K562 (cell line): Measurements from ENCODE around the gene SVOP. TPM values are rescaled to one million over a fixed set of nuclear protein-coding genes. Genes with fewer than 3 reads are reported as not detected.
A peak's percentile ranks its signal among the peaks of the same experiment; 100 is the strongest.

ENCODE experiments used
- ATAC-seq: fragments of 200-7000 bp; cut with Tn5 transposase; 3 replicates; pipeline ENCODE4 v1.9.1; 2020; ENCODE audit warnings: moderate library complexity
- Bru-seq: library from RNA; stranded (reverse); fragments of 400-500 nt; gene quantifications from one replicate; lab custom pipeline; 2021; lab: Mats Ljungman, UMichigan
- BruChase-seq, 2 experiments: library from RNA; stranded (reverse); fragments of 400-500 nt; gene quantifications; one replicate each; lab custom pipeline; 2021; lab: Mats Ljungman, UMichigan
- BruUV-seq: library from RNA; stranded (reverse); fragments of 400-500 nt; replicated peaks from 2 replicates; lab custom pipeline; 2021; lab: Mats Ljungman, UMichigan
- CTCF ChIA-PET: fragments of 300-600 bp; formaldehyde crosslinking; extraction: SDS; loops from one replicate; lab custom pipeline; 2021; ENCODE audit warnings: low intra/inter-chr PET ratio; lab: Yijun Ruan, JAX
- POLR2A ChIA-PET: fragments of 300-600, 350-650 bp; sonication (Branson Sonifier 250); formaldehyde crosslinking; extraction: SDS; loops from one replicate; lab custom pipeline; 2021; ENCODE audit warnings: antibody characterized with exemption, inconsistent platforms; lab: Yijun Ruan, JAX
- DNase-seq, 4 experiments: peaks; one replicate each; pipeline versions ENCODE4 v3.0.0 to v3.0.0-alpha.2; 2011 to 2018; ENCODE audit warnings: low spot score in 3 of 4, mixed read lengths in 3 of 4; ENCODE audit errors: extremely low read depth in 1 of 4
- FAIRE-seq: peaks from 2 replicates; lab custom pipeline; 2011; peaks lifted over from hg19 to GRCh38; lab: Jason Lieb, UNC
- H2AFZ ChIP-seq: 2 replicates; pipeline ENCODE4 v1.6.0; 2011; ENCODE audit warnings: low read depth, low read length, control low read depth, inconsistent platforms
- H3K27ac ChIP-seq: fragments of 200-600 bp; 3 replicates; pipeline ENCODE4 v1.8.0; 2011; ENCODE audit warnings: low read depth, mild to moderate bottlenecking, control low read depth, inconsistent platforms, low read length, moderate library complexity, mixed read lengths; ENCODE audit errors: extremely low read depth
- H3K27me3 ChIP-seq, 2 experiments: fragments of 300-600 bp in 1 of 2; 2 replicates in 1 of 2; 3 replicates in 1 of 2; pipeline versions ENCODE4 v1.6.0 to v1.8.0; 2011; ENCODE audit warnings: inconsistent platforms in 2 of 2, low read length in 2 of 2, mild to moderate bottlenecking in 1 of 2, mixed read lengths in 1 of 2, moderate library complexity in 1 of 2; ENCODE audit not compliant: control insufficient read depth in 2 of 2, insufficient read depth in 2 of 2
- H3K36me3 ChIP-seq: fragments of 300-600 bp; 3 replicates; pipeline ENCODE4 v1.8.0; 2011; ENCODE audit warnings: mild to moderate bottlenecking, low read length, inconsistent platforms; ENCODE audit not compliant: control insufficient read depth, insufficient read depth
- H3K4me1 ChIP-seq, 2 experiments: fragments of 200-600 bp in 1 of 2; replicated peaks in 1 of 2; 2 replicates in 1 of 2; 3 replicates in 1 of 2; pipeline versions ENCODE4 v1.5.1 to v1.8.0; 2011; ENCODE audit warnings: inconsistent platforms in 2 of 2, low read length in 2 of 2, mild to moderate bottlenecking in 1 of 2, mixed read lengths in 1 of 2, moderate library complexity in 1 of 2; ENCODE audit not compliant: control insufficient read depth in 2 of 2, insufficient read depth in 2 of 2
- H3K4me2 ChIP-seq: 2 replicates; pipeline ENCODE4 v1.6.1; 2011; ENCODE audit warnings: low read length, control low read depth, inconsistent platforms, mixed read lengths; ENCODE audit not compliant: insufficient read depth
- H3K4me3 ChIP-seq: fragments of 200-600 bp; sonication (generic), shearing (Covaris generic); 2 replicates; pipeline ENCODE4 v1.5.1; 2016; ENCODE audit warnings: control low read depth, inconsistent platforms
- H3K79me2 ChIP-seq: fragments of 200-600 bp; 3 replicates; pipeline ENCODE4 v1.8.0; 2011; ENCODE audit warnings: low read length, inconsistent platforms; ENCODE audit not compliant: control insufficient read depth, insufficient read depth
- H3K9ac ChIP-seq, 2 experiments: 2 replicates each; pipeline versions ENCODE4 v1.6.0 to v1.6.1; 2011; ENCODE audit warnings: low read depth in 2 of 2, low read length in 2 of 2, control low read depth in 1 of 2, inconsistent platforms in 1 of 2, mild to moderate bottlenecking in 1 of 2, mixed read lengths in 1 of 2; ENCODE audit not compliant: insufficient read depth in 1 of 2
- H3K9me1 ChIP-seq: one replicate; pipeline ENCODE4 v1.6.0; 2011; ENCODE audit warnings: inconsistent platforms, mild to moderate bottlenecking, low read length, moderate library complexity; ENCODE audit not compliant: control insufficient read depth, insufficient read depth
- H3K9me3 ChIP-seq: replicated peaks from 2 replicates; pipeline ENCODE4 v1.5.1; 2011; ENCODE audit warnings: low read depth, low read length, inconsistent platforms; ENCODE audit not compliant: control insufficient read depth, insufficient read depth
- H4K20me1 ChIP-seq: replicated peaks from 2 replicates; pipeline ENCODE4 v1.6.1; 2011; ENCODE audit warnings: low read length, inconsistent platforms, mixed read lengths; ENCODE audit not compliant: control insufficient read depth, insufficient read depth
- CBFA2T3 ChIP-seq: fragments of 450-650 bp; IDR thresholded peaks from 2 replicates; pipeline ENCODE4 v1.6.1; 2017
- ELF4 ChIP-seq: fragments of 450-650 bp; formaldehyde crosslinking; IDR thresholded peaks from 2 replicates; pipeline ENCODE4 v1.4.0; 2022; ENCODE audit warnings: missing genetic modification characterization
- GABPB1 ChIP-seq: sonication (generic); formaldehyde crosslinking; IDR thresholded peaks from 2 replicates; pipeline ENCODE4 v1.8.0; 2022; ENCODE audit warnings: mild to moderate bottlenecking, missing genetic modification reagents
- LCOR ChIP-seq: sonication (generic); formaldehyde crosslinking; IDR thresholded peaks from 2 replicates; pipeline ENCODE4 v1.8.0; 2022; ENCODE audit warnings: mild to moderate bottlenecking, missing genetic modification reagents
- MAX ChIP-seq: sonication (generic); formaldehyde crosslinking; IDR thresholded peaks from 2 replicates; pipeline ENCODE4 v1.9.0; 2022; ENCODE audit warnings: mild to moderate bottlenecking, missing genetic modification reagents
- MIER1 ChIP-seq: fragments of 450-650 bp; IDR thresholded peaks from 2 replicates; pipeline ENCODE4 v1.6.1; 2016; ENCODE audit warnings: antibody characterized with exemption, mild to moderate bottlenecking, low read depth
- PRDM10 ChIP-seq: fragments of 450-650 bp; IDR thresholded peaks from 2 replicates; pipeline ENCODE4 v1.6.1; 2018; ENCODE audit not compliant: partially characterized antibody
- SMAD4 ChIP-seq: fragments of 250-450 bp; sonication (Bioruptor Pico); conservative IDR thresholded peaks from 2 replicates; pipeline ENCODE4 v1.8.0; 2021; ENCODE audit warnings: inconsistent platforms, mild to moderate bottlenecking, moderate library complexity
- SMC3 ChIP-seq: conservative IDR thresholded peaks from 2 replicates; pipeline ENCODE4 v1.6.1; 2011; ENCODE audit warnings: low read depth, low read length, improper control_type of control experiment; ENCODE audit not compliant: insufficient read depth
- SRSF1 ChIP-seq: fragments of 200-400 bp; formaldehyde crosslinking; IDR thresholded peaks from 2 replicates; pipeline ENCODE4 v1.6.1; 2017; ENCODE audit warnings: mild to moderate bottlenecking, low read depth, low read length, moderate library complexity
- XRCC3 ChIP-seq: fragments of 450-650 bp; IDR thresholded peaks from 2 replicates; pipeline ENCODE4 v1.6.1; 2017; ENCODE audit warnings: mild to moderate bottlenecking, moderate library complexity
- ZBTB1 ChIP-seq: sonication (generic); formaldehyde crosslinking; IDR thresholded peaks from 2 replicates; pipeline ENCODE4 v1.8.1; 2023; ENCODE audit warnings: missing genetic modification reagents, low read depth, mild to moderate bottlenecking, borderline replicate concordance
- ZNF655 ChIP-seq: fragments of 250-450 bp; sonication (Bioruptor Pico); IDR thresholded peaks from 2 replicates; pipeline ENCODE4 v1.5.0; 2021
- WGBS: fragments of 100-300 bp; shearing (Covaris generic); methylation state at CpG from one replicate; pipeline ENCODE4 v1.1.6; 2016; ENCODE audit warnings: low coverage, mixed read lengths; ENCODE audit not compliant: insufficient coverage; ENCODE audit errors: missing lambda C conversion rate; 5-methylcytosine and 5-hydroxymethylcytosine counted together
- in situ Hi-C: fragments of 300-500 bp; cut with MboI; formaldehyde crosslinking; loops from 4 replicates; pipeline ENCODE4 v1.15.0; 2018; ENCODE audit warnings: inconsistent platforms, mixed read lengths
- intact Hi-C: fragments of 100-400 bp; cut with micrococcal nuclease; formaldehyde crosslinking; loops from 2 replicates; pipeline ENCODE4 v1.14.2; 2022
- long read RNA-seq, 3 experiments: library from polyadenylated mRNA in 2 of 3; library from RNA in 1 of 3; unstranded in 2 of 3; stranded (forward) in 1 of 3; transcript quantifications; one replicate each; pipeline ENCODE4 v2.0.0, GENCODE V29; 2019 to 2022
- polyA minus RNA-seq, 3 experiments: library from RNA; depleted of rRNA, polyadenylated mRNA; stranded (reverse); fragments of >200 nt; gene quantifications; 2 replicates each; pipeline ENCODE4 v1.2.3, GENCODE V29; 2011
- polyA plus RNA-seq, 8 experiments: library from polyadenylated mRNA; depleted of rRNA in 4 of 8; stranded (reverse) in 5 of 8; unstranded in 3 of 8; fragments of >200 nt; fragmentation: Nextera tagmentation in 2 of 8; fragmentation: Illumina TruSeq in 1 of 8; extraction: Ambion mirVana in 2 of 8; extraction: Trizol in 1 of 8; gene quantifications; 2 replicates each; pipeline versions ENCODE4 v1.2.1 to v1.2.3, GENCODE V29; 2011 to 2014; ENCODE audit warnings: inconsistent platforms in 1 of 8, missing spikeins in 1 of 8
- total RNA-seq, 7 experiments: library from RNA; depleted of rRNA in 6 of 7; stranded (reverse); fragments of >200 nt in 6 of 7; fragmentation: Illumina TruSeq in 2 of 7; extraction: Trizol in 2 of 7; gene quantifications; 2 replicates each; pipeline versions ENCODE4 v1.2.1 to v1.2.3, GENCODE V29; 2011 to 2021; ENCODE audit warnings: low replicate concordance in 1 of 7

SVOP gene
- not detected in 2 replicates for total RNA-seq (2011; cell fraction: chromatin; rRNA removed; ENCODE audit: low replicate concordance)
- total RNA-seq (2011; cell fraction: nucleolus; rRNA removed), result not detected in 2 replicates
- total RNA-seq (2011; cell fraction: nucleoplasm; rRNA removed), result 0.07 TPM in 1 of 2 replicates, not detected in the other
- total RNA-seq (2014; rRNA removed) (0.05 and 0.08 TPM in 2 replicates), total RNA-seq (2014; rRNA removed; fragmentation: Illumina TruSeq; extraction: Trizol) (0.04 TPM in 1 of 2 replicates, not detected in the other), total RNA-seq (2015; rRNA removed; fragmentation: Illumina TruSeq; extraction: Trizol) (0.07 and 0.08 TPM in 2 replicates), total RNA-seq (2021) (0.09 TPM in 2 replicates), polyA plus RNA-seq (2011; rRNA removed) (0.01 TPM in 2 replicates), polyA plus RNA-seq (2014; fragmentation: Illumina TruSeq; extraction: Trizol) (0.04 and 0.07 TPM in 2 replicates), polyA plus RNA-seq (2014; fragmentation: Nextera tagmentation; extraction: Ambion mirVana) (under 1 TPM in 1 of 2 experiments, not detected in 1; 0.01 TPM), polyA plus RNA-seq (2014; rRNA removed) (0.07 and 0.12 TPM in 2 replicates), polyA minus RNA-seq (2011; rRNA and poly(A)+ RNA removed) (not detected in 2 replicates), Bru-seq, nascent RNA (percentile 13 among the genes with signal in this experiment), BruChase-seq, experiment 1, labeled RNA remaining after a 2-hour chase (percentile 4 among the genes with signal in this experiment), BruChase-seq, experiment 2, labeled RNA remaining after a 6-hour chase (percentile 5 among the genes with signal in this experiment)
- polyA plus RNA-seq (2011; cell fraction: cytosol; rRNA removed), result 0.01 and 0.03 TPM in 2 replicates
- polyA plus RNA-seq (2011; cell fraction: nucleus; rRNA removed), result not detected in 2 replicates
- 0.07 and 0.15 TPM in 2 replicates for polyA plus RNA-seq (2012)
- not detected in 2 replicates for polyA minus RNA-seq (2011; cell fraction: cytosol; rRNA and poly(A)+ RNA removed)
- polyA minus RNA-seq (2011; cell fraction: nucleus; rRNA and poly(A)+ RNA removed), result under 0.01 TPM in 2 replicates
- long read RNA-seq, experiment 1, result 0 reads
- long read RNA-seq, experiment 2, result 0 reads
- long read RNA-seq, experiment 3, result 0 reads

- no TSS peak for BruUV-seq
- 7% methylated on average over 29 of the region's 30 CpGs for WGBS
- no peak within 1 kb of the TSS for H3K4me2 ChIP-seq
- intact Hi-C loops (no loop called here), in situ Hi-C loops (no loop called here)
- peaks cover 0 to 5% of the 10 kb centered on the region in 2 experiments; a peak in 2 of 5 replicates for H3K4me1 ChIP-seq
- DNase-seq (peak; percentile 77 to 84 (median 80)), FAIRE-seq (peak; percentile 71), ATAC-seq (peak; percentile 97)
- no peaks in the 10 kb centered on the region for H3K9me1 ChIP-seq
- H3K36me3 ChIP-seq, result no peaks in the 10 kb centered on the region
- H4K20me1 ChIP-seq, result 0 out of 2 replicates have a peak, but pooled peaks cover 1% of the 10 kb centered on the region
- H3K27ac ChIP-seq, result no peak within 1 kb of the TSS
- no peaks in the 10 kb centered on the region for H3K9me3 ChIP-seq
- H3K9ac ChIP-seq, result no peak within 1 kb of the TSS; a peak in 1 of 4 replicates
- no peak within 1 kb of the TSS for H2AFZ ChIP-seq
- no peaks in the 10 kb centered on the region for H3K79me2 ChIP-seq
- ChIA-PET POLR2A (interaction anchor here (0.6 kb wide), 1 partner anchor 57 kb away, joined by 3 read pairs; no protein-coding TSS in a partner anchor), CTCF (no interaction called here)
- H3K4me3 ChIP-seq, result no peak within 1 kb of the TSS
- H3K27me3 ChIP-seq, result peaks cover 2 to 8% of the 10 kb centered on the region in 2 experiments; a peak in 2 of 5 replicates
- TF ChIP-seq ZNF655 (CRISPR knock-in tag) (no peak), SMC3 (0 out of 2 replicates have a peak, but pooled peaks have one; percentile 15), CBFA2T3 (no peak), ELF4 (CRISPR knock-in tag) (no peak), MIER1 (peak; percentile 96), SMAD4 (CRISPR knock-in tag) (0 out of 2 replicates have a peak, but pooled peaks have one; percentile 31), ZBTB1 (CRISPR knock-in tag) (peak; percentile 47; the same call in 1 of the 2 replicates), MAX (CRISPR knock-in tag) (peak; percentile 49; the same call in 1 of the 2 replicates), SRSF1 (no peak), PRDM10 (no peak), GABPB1 (peak; percentile 86), XRCC3 (no peak), LCOR (CRISPR knock-in tag) (peak; percentile 82)
Measured at GRCh38 chr12:109020796-109021380, at the start of gene SVOP. Gene SVOP, minus strand, starts transcription at chr12:109021068. Its CDS starts 200 bp downstream, at chr12:109020868.
